HG03342 (cell line): ENCODE data around the gene ARHGAP26.
"Not testable (repeated sequence)": the region's sequence is repeated elsewhere in the genome, so short reads cannot be mapped to it uniquely, and the experiment has no call there.

Experiments
- ATAC-seq: cut with Tn5 transposase; IDR thresholded peaks from one replicate; pipeline ENCODE4 v1.9.1; 2021; ENCODE audit warnings: mild to moderate bottlenecking, moderate library complexity; ENCODE audit not compliant: unreplicated experiment

ARHGAP26 gene

DNA sequence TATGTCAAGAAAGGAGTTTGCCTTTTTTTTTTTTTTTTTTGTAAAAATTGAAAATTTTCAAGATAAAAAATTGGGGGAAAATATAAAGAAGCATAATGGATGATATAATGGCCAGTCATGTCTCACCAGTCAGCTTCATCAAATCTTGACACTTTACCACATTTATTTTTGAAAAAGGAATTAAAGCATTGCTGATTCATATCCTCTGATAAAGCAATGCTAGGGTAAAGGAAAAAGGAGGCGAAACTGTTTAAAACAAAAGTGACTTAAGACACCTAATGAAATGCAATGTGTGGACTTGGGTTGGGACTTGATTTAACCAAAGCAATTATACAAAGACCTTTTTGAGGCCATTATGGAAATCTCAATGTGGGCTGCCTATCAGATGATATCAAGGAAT is 208.5 kb downstream of the ARHGAP26 start:
- ATAC-seq, result no peak

DNA sequence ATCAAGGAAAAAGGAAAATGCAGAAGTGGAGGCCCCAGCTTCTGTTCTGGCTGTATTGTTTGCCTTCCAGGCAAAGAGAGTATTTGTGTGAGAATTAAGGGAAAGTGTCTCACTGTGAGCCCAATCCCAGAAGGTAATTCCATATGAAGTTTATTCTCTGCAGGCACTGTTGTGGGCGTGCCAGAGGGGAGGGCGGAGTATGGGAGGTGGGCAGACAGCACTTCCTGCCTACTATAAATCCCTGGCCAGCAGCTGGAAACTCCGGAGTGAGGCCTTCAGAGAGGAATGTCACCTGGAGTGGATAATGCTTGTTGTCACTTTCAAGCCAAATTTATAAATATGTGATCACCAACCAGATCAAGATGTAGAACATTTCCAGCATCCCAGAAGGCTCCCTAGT is 209.5 kb downstream of the ARHGAP26 start:
- ATAC-seq, result no peak

DNA sequence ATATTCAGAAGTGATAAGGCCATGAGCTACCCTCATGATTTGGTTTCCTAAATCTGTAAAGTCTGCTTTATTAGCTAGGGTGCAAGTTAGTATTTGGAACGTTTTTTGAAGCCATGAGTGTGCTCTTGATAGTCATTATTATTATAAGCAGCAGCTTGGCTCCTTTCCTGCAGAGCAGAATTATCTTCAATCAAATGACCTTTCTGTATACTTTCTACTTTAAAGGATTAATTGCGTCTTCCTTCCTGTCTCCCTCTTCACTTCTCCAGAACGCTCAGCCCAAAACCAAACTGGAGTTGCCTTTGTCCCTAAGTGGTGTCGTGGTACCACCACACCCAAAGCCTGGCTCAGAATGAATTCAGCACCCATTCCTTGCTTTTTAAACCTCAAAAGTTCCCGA is 211.3 kb downstream of the ARHGAP26 start:
- ATAC-seq, result no peak

DNA sequence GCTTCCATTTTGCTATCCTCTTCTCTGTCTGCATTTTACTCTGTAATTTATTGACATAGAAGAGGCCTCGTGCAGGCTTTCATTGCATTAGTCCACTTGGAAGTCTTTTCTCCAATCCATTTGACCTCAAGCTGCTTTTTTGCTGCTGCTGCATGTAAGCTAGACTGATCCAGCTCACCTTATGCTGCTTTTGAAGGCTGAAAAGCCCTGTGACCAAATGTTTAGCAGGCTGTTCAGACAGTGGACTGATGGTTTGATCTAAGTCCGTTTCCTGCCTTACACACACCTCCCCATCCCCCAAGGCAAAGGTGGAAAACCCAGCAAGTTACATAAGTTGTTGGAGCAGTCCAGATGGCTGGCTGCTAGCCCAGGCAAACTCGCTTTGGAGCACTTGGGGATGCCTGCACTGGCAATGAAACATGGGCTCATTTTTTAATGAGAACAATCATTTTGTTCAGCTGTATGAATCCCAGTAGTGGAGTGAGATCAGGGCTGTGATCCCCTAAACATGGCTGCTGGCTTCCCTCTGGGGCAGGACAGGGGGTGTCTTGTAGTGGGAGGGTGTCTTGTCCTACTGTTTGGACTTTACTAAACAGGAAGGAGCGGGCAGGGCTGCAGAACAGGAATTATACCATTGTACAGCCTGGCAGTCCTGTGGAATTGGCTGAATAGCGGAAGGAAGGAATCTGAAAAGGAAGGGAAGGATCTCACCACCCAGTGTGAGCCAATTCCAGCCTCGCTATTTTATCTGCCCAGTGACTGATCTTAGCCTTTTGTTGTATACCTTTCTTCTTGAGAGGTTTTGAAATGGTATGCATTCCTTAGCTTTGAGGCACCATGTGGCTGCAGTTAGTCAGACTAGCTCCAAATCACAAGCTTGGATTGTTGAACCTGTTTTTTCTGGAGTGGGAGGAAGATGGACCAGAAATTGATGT is 212.0 kb downstream of the ARHGAP26 start:
- ATAC-seq, result no peak

DNA sequence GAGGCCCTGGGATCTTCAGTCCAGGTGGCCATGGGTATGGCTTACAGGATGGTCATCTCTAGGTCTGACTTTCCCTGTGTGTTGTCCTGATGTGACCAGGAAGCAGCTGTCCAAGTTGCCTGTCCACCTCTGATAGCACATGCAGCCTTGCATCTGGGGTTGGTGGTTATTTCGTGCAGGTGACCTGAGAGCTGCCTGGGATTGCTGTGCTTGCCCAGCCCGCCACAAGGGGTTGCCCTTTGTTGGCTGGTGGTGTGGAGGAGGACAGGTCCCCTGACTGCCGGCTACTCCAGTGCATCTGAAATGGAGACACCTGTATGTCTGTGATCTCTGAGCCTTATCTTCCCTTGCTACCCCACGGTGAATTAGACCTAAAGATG is 212.6 kb downstream of the ARHGAP26 start:
- no peak for ATAC-seq

DNA sequence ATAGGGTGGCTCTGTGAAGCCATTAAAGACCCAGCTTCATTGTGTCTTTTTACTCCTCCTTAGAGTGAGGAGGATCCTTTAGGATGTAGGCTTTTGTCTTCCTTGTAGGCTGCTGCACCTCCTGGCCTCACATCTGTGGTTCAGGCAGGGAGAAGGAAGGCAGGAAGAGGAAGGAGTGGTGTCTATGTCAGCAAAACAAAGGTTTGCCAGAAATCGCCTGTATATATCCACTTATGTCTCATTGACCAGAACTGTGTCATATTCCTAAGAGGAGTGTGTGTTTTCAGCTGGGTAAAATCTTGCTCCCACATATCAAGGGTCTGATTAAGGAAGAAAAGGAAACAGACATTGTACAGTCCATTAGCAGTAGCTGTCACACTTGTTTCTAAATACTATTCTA is 213.8 kb downstream of the ARHGAP26 start:
- ATAC-seq, result no peak

DNA sequence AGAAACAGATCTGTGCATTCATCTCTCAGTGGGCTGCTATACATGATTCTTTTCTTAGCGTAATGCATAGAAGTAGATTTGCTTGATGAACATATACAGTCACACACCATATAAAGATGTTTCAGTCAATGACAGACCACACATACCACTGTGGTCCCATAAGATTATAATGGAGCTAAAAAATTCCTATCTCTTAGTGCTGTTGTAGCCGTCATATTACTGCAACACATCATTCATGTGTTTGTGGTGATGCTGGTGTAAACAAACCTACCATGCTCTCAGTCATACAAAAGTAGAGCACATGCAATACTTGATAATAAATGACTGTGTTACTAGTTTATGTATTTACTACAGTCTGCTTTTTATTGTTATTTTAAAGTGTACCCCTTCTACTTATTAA is 214.3 kb downstream of the ARHGAP26 start:
- ATAC-seq, result no peak

DNA sequence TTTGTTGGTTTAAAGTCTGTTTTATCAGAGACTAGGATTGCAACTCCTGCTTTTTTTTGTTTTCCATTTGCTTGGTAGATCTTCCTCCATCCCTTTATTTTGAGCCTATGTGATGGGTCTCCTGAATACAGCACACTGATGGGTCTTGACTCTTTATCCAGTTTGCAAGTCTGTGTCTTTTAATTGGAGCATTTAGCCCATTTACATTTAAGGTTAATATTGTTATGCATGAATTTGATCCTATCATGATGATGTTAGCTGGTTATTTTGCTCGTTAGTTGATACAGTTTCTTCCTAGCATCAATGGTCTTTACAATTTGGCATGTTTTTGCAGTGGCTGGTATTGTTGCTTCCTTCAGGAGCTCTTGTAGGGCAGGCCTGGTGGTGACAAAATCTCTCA is 219.1 kb downstream of the ARHGAP26 start:
- ATAC-seq, result not testable (repeated sequence)

DNA sequence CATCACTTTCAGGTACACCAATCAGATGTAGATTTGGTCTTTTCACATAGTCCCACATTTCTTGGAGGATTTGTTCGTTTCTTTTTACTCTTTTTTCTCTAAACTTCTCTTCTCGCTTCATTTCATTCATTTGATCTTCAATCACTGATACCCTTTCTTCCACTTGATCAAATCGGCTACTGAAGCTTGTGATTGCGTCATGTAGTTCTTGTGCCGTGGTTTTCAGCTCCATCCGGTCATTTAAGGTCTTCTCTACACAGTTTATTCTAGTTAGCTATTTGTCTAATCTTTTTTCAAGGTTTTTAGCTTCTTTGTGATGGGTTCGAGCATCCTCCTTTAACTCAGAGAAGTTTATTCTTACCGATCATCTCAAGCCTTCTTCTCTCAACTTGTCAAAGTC is 219.9 kb downstream of the ARHGAP26 start:
- ATAC-seq, result not testable (repeated sequence)

DNA sequence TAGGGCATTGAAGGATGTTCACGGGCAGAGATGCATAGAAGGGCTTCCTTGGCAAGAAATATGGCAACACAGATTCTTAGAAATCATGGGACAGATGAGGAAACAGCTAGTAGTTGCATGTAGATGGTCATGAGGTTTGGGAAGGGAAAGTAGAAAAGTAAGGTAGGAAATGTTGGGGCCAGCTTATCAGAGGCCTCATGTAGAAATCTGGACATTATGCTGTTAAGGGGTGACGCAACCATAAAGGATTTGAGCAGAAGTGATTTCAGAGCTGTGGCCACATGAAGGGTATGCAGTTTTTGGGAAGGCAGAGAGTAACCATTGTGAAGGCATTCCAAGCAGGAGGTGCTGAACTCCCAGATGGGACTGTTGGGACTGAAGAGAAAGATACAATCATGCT is 224.0 kb downstream of the ARHGAP26 start:
- no peak for ATAC-seq

DNA sequence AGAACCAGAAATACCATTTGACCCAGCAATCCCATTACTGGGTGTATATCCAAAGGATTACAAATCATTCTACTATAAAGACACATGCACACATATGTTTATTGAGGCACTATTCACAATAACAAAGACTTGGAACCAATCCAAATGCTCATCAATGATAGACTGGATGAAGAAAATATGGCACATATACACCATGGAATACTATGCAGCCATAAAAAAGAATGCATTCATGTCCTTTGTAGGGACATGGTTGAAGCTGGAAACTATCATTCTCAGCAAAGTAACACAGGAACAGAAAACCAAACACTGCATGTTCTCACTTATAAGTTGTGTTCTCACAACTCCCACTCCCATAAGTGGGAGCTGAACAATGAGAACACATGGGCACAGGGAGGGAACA is 225.4 kb downstream of the ARHGAP26 start:
- ATAC-seq, result not testable (repeated sequence)

DNA sequence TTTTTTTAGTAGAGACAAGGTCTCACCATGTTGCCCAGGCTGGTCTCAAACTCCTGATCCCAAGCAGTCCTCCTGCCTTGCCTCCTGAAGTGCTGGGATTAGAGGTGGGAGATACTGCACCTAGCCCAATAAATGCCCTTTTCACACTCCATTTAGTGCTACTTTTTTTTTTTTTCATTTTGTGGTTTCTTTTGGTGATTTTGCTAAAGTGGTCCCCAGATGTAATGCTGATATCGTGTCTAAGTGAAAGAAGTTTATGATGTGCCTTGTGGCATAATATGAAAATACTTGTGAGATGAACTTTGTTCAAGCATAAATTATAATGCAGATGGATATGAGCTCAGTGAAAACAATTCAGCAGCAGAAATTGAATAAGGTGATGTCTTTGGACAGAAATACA is 227.4 kb downstream of the ARHGAP26 start:
- ATAC-seq, result no peak

DNA sequence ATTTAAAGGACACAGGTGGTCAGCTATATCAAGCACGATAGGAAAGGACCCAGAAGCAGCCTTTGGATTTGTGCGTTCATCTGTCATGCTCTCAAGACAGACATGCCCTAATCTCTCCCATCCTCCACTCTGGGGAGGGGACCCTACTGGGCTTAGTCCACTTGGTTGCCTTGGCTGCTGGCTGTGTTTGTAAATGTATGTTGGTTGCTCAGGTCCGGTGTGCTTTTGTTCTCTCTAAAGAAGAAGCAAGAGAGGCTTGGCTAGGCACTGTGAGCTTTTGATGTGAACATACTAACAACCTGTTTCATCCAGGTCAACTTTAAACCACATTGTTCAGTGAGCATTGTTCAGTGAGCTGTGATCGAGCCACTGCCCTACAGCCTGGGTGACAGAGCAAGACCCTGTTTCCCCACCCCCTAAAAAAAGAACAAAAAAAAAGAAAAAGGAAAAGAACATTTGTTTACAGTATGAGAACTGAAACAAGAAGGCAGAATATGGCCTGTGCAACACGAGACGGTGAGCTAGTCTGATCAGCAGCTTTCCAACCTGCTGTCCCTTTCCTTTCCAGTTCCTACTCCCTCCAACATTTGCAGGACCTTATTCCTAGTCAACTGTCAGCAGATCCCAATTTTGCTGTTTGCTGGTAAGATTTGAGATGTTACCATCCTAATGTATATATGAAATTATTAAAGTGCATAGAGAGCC is 228.3 kb downstream of the ARHGAP26 start:
- ATAC-seq, result peak; percentile 50

DNA sequence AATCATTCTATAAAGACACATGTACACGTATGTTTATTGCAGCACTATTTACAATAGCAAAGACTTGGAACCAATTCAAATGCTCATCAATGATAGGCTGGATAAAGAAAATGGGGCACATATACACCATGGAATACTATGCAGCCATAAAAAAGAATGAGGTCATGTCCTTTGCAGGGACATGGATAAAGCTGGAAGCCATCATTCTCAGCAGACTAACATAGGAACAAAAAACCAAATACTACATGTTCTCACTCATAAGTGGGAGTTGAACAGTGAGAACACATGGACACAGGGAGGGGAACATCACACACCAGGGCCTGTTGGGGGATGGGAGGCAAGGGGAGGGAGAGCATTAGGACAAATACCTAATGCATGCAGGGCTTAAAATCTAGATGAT is 230.4 kb downstream of the ARHGAP26 start:
- not testable (repeated sequence) for ATAC-seq

DNA sequence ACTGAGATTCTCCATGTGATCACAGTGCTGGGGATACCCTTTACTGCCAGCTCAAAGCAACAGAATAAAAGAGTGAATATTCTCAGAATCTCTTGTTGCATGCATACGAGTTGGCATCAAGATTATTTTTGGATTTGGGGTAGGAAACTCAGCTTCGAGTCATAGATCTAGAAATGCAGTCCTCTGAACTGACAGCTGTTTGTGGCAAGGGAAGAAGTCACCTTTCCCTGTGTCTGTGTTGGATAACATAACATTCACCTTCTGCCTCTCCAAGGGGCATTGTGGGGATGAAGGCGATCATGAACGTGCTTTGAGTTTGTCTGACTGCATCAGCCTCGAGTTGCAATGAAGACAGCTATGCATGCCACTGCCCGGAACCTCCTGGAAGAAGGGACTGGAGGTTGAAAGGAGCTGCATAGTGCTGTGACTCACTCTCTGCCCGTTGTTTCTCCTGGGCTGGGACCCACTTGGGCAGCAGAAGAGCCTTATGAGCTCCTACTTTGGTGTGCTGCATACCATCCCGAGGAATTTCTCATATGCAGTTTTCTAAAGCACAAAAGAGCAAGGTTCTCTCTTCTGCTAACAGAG is 231.7 kb downstream of the ARHGAP26 start:
- no peak for ATAC-seq

DNA sequence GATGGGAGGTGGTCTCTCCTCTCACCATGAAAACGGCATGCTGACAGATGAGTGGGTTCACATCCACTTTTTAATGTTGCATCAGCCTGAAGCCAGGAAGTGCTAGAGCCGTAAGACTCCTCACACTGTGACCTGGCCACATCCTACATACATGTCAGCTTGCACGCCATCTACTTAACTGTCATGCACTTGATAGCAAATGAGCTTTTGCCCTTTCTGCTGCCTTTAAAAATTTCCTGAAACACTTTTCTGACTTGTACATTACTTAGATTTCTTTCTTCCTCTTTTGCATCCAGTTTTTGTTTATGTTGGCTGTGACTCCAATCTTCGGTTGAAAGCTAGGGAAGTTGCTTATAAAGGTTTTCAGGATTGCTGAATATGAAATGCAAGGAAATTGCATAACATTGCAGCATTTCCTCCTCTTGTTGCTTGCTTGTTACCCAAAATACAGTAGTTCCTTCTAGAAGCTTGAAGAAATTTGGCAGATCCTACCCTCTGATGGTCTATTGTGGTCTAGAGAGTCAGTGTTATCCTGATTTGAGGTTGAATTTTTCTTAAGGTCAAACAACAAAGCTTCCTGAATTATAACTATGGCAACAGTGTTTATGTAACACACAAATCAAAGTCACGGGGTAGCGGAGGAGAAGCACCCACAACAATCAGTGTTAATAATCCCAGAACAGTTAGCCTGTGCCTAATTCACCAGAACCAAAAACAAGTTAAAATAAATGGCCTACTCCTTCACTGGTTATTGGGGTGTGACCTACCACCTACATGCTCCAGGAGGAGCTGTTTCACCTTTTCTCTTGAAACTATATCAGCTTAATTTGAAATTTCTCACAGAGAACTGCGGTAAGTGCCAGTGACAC is 232.5 kb downstream of the ARHGAP26 start:
- peak; percentile 67 for ATAC-seq

DNA sequence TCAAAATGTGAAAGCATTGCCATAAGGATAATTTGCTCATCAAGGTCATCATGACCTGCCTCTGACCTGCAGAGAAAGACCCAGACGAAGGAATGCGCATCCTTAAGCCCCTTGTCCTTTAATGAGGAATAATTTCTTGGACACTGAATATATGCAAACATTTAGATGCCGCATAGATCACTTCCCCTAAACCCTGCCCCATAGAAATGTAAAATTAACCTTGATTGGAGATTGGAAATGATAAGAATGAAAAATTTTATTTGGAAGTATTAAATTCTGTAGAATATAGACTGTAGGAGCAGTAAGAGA is 233.1 kb downstream of the ARHGAP26 start:
- ATAC-seq, result no peak

DNA sequence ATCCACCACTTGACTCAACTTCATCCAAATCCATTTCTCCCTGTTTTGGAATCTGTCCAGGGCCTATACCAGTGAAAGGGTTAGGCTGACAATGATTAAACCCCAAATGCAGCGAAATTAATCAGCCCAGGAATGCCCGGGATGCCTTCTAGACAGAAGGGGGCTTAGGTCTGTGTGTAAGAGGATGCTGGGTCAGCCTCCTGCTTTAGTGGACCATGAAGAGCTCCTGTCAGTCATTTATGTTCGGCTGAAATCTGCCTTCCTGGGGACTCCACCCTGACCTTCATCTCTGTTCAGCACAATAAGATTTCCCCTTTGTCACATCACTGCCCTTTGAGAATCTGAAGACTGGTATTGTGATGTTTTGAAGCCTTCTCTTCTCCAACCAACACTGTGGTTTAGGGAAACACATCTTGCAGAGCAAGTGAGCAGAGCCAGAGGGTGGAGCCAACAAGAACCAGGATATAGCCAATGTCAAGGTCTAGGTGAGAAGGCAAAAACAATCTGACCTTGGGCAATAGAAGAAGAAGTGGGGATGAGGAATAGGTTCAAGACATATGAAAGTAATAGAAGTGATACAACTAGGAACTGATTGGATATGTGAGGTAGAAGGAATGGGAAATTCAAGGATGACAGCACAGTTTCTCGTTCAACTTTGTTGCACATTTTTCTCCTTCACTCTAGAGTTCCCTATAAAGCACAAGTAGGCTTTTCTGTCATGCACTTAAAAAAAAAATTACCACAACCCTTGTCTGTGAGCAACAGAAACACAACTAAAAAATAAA is 234.4 kb downstream of the ARHGAP26 start:
- peak; percentile 36 for ATAC-seq

DNA sequence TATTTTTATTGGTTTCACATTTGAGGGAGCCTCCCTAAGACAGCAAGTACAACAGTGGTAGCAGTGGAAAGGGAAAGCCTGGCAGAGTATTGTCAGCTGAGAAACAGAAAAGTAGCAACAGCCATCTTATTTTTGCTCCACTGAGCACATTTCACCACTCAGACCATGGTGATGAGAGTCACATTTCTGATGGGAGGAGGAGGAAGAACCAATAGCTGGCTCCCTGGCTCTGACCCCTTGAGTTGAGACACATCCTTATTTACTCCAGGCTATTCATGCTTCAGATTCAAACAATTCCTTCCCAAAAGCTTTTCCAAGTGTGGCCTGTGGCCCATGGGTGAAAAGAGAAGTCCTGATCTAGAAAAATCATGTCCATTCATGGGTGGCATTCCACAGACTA is 236.3 kb downstream of the ARHGAP26 start:
- no peak for ATAC-seq

DNA sequence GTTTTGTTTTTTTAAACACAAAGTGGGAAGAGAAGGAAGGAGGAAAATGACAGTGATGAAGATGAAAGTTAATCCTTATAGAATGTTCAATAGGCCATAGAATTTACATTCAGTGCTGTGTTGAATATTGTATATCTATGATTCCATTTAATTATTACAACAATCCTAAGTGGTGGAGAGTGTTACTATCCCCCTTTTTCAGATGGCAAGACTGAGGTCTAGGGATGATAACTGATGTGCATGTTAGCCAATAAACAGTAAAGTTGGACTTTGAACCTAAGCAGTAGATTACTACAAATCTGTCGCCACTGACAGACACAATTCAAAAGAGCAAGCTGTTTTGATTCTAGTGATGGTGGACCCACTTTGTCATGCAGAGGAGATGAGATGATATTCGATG is 237.9 kb downstream of the ARHGAP26 start:
- ATAC-seq, result no peak
